Measurements from ENCODE around the gene HJV. TPM values are rescaled to one million over a fixed set of nuclear protein-coding genes. Genes with fewer than 3 reads are reported as not detected.
A peak's percentile ranks its signal among the peaks of the same experiment; 100 is the strongest.

The HJV gene
- total RNA-seq, 1 experiment from 2014 or later, result not detected

DNA sequence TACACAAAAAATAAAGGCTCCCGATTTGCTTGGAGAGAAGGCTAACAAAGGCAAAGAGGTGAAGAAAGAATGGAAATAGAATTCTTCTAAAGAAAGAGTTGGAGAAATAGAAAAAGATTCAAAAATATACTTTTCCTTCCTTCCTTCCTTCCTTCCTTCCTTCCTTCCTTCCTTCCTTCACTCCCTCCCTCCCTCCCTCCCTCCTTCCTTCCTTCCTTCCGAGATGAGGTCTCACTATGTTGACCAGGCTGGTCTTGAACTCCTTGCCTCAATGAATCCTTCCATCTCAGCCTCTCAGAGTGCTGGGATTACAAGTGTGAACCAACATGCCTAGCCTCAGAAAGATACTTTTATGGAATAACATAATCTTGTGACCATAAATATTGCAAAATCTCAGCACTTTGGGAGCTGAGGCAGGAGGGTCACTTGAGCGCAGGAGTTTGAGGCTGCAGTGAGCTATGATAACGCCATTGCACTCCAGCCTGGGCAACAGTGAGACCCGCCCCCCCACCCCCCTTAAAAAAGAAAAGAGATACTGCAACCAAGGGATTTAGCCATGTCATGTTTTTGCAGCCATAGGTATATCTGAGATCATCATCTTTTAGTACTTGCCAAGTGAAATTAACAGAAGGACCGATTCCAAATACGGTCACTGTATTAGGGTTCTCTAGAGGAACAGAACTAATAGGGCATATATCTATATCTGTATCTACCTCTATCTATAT is 1.0 kb upstream of the HJV start:
- no peak for DNase-seq (ENCODE audit: low read depth)

DNA sequence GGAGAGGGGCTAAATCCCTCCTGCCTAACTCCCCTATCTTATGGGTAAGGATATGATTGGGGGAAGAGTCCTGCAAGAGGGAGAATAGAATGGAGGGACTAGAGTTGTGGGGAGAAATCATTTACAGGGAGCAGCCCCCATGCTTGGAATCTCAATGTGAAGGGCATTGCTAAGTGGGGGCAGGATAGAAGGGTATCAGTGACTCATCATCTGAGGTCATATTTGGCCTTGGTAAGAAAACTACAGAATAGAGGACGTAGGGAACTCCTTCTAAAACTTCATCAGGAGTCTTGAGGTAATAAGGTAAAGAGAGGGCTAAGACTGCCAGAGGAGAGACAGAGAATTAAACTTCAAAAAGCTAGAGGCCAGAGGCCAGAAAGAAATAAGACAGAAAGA is 487 bp downstream of the HJV start:
- no peak for DNase-seq (ENCODE audit: low read depth)

DNA sequence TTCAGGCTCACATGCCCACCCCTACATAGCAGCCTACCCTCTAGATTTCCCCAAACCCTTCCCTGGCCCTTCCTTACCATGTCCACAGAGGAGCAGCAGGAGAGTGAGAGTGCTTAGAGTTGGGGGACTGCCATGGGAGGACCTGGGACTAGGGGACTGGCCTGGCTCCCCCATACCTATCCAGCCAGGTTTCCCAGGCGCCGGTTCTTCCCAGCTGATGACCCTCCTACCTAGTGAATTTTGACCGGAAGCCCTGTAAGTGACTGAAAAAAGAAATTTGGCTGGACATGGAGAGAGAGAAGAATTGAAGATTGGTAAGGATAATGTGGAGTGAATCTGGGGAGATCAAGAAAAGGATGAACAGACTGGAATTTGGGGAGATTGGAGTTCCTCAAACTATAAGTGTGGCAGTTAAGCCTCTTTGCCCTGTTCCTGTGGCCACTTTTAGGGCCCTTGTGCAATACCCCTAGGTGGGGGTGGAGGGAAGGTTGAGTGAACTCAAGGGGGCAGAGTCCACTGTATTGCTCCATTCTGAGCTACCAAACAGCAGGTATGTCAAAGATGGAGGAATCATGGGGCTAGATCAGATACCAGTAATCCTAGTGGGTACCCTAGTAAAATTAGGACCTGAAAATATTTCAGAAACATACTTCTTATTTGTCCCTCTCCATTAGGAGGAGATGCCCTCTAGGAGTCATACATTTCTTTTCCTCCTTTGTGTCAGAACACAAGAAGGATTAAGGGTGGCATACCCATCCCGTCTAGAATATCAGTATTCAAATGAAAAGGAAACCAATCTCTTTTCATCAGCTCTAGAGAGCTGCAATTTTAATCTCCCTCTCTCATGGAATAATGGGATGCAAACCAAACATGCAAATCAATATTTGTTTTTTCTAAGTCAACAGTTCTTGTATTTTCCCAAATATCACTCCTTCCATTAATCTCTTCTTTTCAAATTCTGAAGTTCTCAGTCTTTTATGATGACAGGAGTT is 1.2 kb downstream of the HJV start:
- no peak for DNase-seq (ENCODE audit: low read depth)

DNA sequence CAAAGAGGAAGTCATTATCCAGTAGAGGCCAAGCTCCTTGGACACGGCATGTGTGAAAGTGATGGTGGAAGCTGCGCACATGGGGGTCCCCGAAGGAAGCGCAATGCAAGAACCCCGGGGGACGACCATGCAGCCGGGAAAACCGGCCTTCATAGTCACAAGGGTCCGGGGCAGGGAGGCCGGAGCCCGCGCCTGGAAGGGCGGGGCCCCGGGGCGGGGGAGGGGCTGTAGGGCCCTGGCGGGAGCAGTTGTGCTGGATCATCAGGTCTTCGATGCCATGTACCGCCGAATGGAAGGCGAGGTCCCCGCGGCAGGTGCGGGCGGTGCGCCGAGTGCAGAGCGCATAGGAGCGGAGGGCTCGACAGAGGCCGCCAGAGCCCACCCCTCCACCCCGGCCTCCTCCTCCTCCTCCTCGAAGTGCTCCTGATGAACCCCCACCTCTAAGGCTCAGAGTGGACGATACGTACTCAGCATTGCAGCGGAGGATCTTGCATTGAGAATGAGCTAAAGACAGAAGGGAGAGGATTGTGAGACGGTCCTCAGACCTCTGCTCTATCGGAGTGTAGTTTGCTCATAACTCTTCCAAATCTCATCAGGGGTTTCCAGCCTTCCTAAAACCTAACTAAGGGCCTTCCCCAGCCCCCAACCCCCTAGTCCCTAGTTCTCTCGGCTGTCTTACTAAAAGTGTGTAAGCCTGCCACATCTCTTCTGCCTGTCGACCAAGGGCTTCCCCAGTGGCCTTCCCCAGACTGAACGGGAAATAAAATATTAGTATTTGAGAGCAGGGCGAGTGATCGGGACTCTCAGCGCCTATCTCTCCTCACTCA is 2.1 kb downstream of the HJV start:
- no peak for DNase-seq (ENCODE audit: low read depth)

DNA sequence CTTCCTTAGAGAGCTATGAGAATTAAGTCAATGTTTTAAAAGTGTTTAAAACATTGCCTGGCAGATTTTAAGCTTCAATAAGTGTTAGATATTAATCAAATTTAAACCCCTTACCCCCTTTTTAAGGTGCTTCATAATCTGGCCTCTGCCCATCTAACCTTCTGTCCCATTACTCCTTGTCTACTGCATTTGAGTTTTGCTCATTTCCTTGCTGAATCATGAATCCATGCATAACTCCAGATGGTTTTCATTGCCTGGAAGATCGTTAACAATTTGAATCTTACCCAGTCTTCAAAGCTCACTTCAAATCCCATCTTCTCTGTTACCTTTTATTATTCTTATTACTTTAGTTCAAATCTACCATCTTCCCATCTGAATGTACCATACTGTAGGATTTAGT is 4.6 kb downstream of the HJV start:
- DNase-seq (ENCODE audit: low read depth), result no peak

DNA sequence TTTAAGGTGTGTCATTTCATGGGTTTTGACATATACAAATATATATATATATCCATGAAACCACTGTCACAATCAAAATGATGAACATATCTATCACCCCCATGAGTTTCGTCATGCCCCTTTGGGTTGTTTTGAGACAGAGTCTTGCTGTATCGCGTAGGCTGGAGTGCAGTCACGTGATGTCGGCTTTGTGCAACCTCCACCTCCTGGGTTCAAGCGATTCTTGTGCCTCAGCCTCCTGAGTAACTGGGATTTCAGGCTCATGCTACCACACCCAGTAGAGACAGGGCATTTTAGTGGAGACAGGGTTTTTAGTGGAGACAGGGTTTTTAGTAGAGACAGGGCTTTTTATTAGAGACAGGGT is 8.0 kb downstream of the HJV start:
- no peak for DNase-seq (ENCODE audit: low read depth)

DNA sequence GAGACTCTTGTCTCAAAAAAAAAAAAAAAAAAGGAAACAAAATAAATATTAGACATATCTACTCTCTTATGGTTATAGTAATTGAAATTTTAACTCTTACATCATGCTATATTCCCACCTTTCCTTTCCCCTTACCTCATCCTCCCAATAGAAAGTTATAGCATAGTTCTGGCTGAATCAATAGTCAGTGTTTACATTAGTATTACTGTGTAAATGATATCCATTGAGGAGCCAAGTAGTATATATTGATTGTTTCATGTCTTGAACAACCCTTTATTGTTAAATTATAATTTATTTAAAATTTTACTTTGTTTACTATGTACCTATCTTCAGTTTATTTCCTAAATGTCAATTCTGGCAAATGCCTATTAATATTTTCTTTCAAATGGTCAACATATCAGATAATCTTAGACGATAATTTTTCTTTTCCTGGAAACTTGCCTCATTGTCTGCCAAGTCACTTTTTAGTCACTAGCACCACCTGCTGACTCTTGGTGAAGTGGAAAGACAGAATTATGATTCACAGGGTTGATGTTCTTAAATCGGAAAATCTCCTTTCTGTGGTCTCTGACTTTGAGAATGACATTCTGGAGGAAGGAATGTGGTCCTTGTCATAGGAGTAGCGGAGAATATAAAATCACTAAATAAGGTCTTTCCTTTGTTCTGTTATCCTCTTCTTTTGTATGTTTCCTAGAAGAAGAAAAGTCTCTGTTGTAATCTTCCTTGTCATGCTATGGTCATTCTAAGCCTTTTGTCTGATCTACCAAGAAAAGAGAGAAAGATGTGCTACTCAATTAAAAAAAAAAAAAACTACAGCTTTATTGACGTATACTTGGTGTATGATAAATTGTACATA is 8.6 kb downstream of the HJV start:
- peak; percentile 73 for DNase-seq (ENCODE audit: low read depth)

DNA sequence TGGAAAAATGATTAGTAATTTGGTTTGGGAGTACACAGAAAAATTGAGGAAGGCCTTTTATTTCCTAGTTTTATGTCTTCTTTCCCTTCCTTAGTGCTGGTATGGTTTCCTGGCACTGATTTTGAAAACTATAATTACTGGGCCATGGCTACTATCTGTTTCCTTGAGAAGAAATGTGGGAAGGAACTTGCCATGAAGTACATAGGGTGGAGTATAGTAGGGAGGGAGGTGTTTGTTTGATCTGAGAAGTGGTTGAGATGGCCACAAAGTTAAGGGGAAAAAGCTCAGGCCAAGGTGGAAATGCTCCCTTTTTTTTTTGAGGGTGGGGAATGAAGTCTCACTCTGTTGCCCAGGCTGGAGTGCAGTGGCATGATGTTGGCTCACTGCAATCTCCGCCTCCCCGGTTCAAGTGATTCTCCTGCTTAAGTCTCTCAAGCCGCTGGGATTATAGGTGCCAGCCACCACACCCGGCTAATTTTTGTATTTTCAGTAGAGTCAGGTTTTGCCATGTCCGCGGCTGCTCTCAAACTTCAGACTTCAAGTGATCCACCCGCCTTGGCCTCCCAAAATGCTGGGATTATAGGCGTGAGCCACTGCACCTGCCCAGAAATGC is 11.3 kb downstream of the HJV start:
- no peak for DNase-seq (ENCODE audit: low read depth)

DNA sequence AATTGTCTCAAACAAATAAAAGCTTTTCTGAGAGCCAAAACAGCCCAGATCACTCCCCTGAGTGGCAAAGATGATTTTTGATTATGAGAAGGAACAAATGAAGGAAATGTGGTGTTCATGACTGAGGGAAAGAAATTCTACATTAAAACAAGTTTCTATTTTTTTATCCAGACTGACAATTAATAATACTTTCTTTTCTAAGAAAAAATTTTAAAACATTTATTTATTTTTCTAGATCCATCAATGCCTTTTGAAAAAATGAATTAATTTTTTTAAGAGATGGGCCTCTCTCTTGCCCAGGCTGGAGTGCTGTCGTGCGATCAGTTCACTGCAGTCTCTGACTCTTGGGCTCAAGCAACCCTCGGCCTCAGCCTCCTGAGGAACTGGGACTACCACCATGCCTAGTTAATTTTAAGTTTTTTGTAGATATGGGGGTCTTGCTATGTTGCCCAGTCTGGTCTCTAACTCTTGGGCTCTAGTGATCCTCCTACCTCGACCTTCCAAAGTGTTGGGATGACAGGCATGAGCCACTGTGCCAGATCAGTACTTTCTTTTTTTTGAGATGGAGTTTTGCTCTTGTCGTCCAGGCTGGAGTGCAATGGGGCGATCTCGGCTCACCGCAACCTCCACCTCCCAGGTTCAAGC is 13.9 kb downstream of the HJV start:
- no peak for DNase-seq (ENCODE audit: low read depth)

DNA sequence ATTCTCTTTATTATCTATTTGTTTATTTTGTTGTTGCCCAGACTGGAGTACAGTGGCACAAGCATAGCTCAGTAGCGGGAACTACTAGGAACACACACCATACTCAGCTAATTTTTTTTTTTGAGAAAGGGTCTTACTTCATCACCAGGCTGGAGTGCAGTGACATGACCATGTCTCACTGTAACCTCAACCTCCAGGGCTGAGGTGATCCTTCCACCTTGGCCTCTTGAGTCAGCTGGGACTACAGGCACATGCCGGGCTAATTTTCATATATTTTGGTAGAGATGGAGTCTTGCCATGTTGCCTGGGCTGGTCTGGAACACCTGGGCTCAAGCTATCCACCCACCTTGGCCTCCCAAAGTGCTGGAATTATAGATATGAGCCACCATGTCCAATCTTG is 19.8 kb downstream of the HJV start:
- DNase-seq (ENCODE audit: low read depth), result no peak

DNA sequence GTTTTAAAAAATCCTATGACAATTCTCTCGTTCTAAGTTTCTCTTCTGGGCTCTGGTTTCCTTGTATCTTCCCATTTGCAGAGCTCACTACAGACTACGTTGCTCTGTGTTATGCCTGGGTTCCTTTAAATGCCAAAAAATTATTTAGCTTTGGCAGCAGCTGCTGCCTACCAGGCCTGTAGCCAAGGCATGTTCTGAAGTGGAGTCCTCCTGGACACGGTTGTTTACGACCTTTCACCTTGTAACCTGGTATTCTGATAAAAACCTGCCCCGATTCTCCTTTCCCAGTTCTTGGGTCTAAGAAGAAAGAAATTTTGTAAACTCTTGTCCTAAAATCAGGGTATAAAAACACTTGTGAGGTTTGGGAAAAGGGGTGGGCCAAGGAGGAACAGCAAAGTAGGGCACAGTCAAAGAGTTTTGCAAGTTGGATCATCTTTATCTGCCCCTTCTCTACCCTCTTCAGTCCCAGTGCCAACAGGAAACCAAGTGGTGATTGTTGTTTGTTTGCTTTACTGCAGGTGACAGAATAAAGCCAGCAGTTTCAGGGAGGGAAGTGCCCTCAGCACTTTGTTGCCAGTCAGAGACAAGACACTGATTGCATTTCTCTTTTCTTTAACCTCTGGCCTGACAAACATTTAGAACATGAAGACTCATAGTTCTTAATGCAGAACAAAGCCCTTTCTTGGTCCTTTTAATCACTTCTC is 22.1 kb downstream of the HJV start:
- DNase-seq (ENCODE audit: low read depth), result no peak

DNA sequence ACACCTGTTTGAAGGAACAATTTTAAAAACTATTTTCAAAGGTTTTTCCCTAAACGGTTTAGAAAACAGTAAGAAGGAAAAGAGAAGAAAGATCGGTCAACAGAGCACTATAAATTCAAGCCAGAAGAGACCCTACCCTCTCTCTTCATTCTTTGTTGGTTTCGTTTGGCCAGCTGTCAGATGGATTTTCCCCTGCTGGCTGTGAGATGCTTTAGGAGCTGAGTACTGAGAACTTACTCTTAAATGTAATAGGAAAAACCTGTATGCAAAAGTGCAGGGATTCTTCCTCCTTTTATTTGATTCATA is 23.9 kb downstream of the HJV start:
- DNase-seq (ENCODE audit: low read depth), result no peak

DNA sequence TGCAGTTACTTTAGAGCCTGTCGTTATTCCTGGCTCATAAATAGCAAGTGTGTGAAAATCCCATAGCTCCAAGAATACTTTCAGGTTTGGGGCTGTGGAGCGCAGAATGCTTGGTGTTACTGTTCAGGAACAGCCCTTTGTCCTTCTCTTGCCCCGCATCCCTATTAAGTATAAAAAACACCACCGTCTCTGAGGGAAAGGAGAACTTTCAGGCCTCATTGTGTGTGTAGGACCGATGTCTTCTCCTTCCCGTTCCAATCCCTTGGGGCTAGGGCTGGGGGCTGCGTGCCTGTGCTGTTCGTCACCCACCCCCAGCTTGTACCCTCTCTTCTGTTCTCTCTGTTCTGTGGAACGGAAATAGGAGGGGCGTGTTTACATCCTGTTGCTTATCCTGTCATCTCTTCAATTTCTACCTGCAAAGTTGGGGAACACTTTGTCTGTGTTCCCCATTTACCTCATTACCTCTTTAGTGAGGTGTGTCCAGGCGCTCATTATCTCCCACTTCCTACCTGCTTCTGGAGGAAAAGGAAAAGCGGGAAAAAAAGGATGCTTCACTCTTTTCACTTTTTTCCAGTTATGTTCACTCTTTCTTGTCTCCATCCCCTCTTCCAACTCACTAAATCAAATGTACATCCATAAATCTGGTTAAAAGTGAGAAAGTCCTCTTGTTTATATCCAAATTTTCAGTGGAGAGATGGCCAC is 24.4 kb downstream of the HJV start:
- DNase-seq (ENCODE audit: low read depth), result peak; percentile 19

DNA sequence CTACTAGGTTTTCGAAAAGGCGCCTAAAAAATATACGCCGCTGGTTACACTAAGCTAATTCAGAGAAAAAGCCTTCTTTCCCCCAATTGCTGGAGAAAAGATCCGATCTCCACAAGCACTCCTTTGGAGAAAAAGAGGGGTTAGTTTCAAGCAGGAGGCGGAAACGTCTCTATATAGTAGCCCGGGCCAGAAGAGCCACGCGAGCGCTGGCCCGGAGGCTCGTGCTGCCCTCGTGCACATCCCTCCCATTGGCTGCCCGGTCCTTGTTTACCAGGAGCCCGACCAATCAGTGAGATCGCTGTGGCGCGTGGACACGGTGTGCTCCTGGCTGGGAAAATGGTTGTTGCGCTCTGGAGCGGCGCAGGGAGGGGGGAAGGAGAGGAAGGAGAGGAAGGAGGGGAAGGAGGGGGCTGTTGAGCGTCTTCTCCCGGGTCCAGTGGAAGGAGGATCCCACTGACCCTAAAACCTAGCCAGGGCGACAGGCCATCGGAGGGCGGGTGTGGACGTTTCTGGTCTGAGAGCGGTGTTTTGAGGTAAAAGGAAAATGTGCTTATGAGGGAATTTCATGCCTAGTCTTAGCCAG is 25.0 kb downstream of the HJV start, which contains the start of gene TXNIP:
TSS of gene TXNIP (minus strand) at position 147 of the 583 bp plus-strand sequence. CDS start 313 bp downstream, outside the sequence.
- peak; percentile 97 for DNase-seq (ENCODE audit: low read depth)

DNA sequence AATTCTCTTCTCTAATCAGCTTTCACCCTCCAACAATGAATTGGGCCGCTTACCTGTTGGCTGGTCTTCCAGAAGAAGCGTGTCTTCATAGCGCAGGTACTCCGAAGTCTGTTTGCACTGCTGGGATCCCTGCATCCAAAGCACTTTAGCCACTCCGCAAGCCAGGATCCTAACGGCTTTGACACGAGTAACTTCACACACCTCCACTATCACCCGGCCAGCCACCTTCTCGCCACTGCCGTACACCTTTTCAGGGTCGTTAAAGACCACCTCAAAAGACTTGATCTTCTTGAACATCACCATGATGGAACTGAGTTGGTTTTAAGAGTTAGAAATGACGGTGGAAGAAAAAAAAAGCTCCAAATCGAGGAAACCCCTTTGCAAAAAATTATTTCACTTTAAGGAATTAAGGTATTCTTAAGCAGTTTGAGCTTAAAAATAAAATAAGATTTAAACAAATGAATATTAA is 25.5 kb downstream of the HJV start:
- no peak for DNase-seq (ENCODE audit: low read depth)

DNA sequence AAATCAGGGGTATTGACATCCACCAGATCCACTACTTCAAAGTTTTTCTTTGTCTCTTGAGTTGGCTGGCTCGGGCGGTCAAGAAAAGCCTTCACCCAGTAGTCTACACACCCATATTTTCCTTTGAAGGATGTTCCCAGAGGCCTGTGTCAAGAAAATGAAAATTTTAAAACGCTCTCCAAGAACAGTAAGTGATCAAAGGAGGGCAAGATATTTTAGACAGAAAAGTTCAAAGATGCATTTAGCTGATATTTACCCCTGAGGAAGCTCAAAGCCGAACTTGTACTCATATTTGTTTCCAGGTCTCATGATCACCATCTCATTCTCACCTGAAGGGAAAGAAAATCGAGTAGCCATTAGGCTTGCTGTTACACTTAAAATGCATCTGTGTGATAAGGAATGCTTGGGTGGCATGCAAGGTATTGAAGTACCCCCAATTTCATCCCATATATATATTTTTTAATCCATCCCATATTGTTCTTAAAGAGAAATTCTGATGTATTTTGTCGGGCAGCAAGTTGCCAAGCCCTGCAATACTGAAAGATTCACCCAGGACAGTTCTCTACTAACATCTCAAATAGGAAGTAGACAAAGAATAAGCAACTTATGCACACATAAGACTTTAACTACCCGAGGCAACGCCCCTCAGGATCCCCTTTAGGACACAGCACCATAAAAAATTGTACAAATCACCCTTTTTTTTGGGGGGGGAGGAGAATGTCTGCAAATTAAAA is 26.2 kb downstream of the HJV start:
- no peak for DNase-seq (ENCODE audit: low read depth)

DNA sequence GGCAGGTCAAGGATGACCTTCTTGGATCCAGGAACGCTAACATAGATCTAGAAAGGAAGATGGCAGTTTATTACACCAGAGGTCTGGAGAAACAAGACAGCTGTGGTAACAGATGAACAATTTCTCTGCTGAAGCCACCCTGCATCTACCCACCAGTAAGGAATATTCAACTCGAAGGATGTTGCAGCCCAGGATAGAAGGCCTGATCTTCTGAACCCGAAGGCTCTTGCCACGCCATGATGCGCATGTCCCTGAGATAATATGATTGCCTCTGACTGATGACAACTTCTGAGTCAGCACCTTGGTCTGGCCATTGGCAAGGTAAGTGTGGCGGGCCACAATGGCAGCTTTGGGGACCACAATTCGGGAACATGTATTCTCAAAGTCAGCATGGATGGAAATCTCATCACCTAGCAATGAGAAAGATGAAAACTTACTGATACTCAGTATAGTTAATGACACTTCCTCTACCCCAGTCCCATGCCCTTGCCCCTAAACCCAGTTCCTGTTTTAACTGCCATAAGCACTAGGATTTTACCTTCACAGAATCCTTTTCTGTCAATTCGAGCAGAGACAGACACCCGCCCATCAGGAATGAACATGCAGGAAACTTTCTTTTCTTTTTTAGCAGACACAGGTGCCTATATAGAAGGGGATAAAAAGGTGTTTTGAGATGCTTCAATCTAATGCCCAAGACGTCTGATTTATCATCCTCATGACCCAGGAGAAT is 27.0 kb downstream of the HJV start:
- DNase-seq (ENCODE audit: low read depth), result no peak

Data from Daoy (cell line).